Smooth muscle cell of the pulmonary artery (primary cell): ENCODE results near the gene S100A2. TPM values are rescaled to one million over a fixed set of nuclear protein-coding genes. Genes with fewer than 3 reads are reported as not detected.

Experiments used
- total RNA-seq: library from RNA; depleted of rRNA; stranded (reverse); fragments of >200 nt; gene quantifications from 2 replicates; pipeline ENCODE4 v1.2.3, GENCODE V29; 2014

S100A2 gene
- total RNA-seq, result 0.98 and 2.4 TPM in 2 replicates

DNA sequence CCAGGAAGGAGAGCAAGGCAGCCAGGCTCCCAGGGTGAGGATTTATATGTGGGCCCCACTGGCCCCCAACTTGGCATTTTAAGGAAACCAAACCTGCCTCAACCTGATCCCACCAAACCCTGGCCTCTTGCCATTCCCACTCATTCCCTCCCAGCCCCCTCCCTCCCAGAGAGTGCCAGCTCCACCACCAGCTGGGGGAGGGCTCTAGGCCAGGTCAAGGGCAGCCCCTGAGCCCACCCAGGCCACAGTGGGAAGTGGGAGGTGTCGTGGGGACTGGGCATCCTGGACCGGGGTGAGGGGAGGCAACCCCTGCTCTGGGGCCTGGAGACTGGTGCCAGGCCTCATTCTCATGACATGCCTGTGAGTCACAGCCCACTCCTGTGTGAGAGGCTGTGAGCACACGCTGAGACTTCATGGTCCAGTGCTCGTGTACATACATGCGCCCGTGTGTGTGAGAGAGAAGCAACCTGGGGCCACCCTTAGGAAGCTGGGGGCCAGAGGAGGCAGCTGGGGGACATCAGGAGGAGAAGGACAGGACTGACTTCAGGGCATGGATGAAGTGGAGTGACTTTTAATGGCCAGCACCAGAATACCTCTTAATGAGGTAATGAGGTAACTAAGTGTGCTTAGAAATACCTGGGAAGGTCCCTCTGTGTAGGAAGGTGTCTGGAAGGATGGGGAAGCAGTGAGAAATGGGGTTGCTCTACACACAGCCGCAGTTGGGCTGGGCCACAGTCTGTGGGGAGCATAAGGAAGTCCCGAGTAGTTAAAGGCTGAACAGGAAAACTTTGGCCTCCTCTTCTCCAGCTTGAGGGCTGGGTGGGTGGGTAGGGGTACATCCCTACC is at the start of gene S100A2:
TSS of gene S100A2 (minus strand) at position 316 of the 846 bp plus-strand sequence. CDS start 1,967 bp downstream, outside the sequence.

DNA sequence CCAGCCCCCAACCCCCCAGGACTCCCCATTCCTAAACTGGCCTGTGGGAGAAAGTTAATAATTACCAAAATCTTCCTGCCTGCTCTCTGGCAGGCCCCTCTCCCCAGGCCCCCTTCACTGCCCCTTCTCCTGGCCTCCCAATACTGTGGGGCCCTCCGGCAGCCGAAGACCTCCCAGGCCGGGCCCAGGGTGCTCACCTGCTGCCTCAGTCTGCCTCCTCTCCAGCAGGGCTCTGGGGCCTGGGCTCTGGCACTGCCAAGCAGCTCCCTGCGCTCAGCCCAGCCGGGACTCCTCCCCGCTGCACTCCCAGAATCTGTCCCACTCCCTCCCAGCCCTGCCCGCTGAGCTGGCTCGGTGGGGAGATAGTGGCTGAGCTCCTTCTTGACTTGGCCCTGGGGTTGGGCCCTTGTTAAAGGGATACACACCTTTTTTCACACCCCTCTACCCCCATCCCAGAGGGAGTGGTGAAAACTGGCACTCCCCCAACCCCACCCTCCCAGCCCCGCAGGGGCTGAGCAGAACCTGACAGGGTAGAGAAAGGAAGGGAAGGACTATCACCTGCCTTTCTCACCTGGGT is 47.2 kb upstream of the S100A2 start, which contains the start of gene S100A16:
TSS of gene S100A16 (minus strand) at position 383 of the 577 bp plus-strand sequence. CDS start 4,986 bp downstream, outside the sequence.

DNA sequence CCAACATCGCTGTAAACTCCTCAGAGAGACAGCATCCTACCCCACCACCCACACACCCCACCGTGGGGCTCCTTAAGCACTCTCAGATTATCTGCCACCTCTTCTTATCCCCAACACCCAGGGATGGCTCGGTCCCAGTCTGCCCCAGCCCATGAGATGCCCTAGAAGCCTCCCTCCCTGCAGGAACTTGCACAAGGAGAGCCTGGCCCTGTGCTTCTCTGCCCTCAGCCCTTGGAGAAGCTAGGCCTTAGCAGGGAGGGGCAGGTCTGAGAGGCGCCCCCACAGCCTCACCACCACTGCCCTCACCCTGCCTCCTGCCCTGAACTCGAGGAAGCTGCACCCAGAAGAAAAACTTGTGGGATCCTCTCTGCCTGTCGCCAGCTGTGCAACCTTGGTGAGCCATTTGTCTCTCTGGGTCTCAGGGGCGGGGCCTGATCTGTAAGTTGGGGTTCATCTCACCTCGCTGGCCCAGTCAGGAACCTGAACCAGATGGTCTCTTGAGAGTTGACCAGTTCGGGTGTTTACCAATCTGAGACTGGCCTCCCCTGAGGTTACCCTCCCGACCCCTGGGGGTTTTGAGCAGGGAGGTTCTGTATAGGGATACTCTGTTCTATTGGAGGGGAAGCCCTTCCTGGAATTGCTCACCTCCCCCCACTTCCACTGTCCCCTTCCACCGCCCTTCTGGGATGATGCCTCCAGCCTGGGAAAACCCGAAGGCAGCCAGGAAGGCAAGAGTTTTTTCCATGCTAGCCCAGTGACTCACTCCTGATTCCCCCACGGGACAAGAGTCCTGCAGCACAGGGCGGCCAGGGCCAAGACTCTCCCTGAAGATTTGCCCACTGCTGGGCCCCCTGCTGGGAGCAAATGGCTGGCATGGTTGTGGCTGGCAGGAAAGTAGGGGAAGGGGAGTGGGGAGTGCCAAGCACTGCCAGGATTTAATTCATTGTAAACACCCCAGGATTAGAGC is 16.6 kb downstream of the S100A2 start, which contains the start of gene S100A3:
TSS of gene S100A3 (minus strand) at position 537 of the 967 bp plus-strand sequence. CDS start 773 bp downstream, outside the sequence.

DNA sequence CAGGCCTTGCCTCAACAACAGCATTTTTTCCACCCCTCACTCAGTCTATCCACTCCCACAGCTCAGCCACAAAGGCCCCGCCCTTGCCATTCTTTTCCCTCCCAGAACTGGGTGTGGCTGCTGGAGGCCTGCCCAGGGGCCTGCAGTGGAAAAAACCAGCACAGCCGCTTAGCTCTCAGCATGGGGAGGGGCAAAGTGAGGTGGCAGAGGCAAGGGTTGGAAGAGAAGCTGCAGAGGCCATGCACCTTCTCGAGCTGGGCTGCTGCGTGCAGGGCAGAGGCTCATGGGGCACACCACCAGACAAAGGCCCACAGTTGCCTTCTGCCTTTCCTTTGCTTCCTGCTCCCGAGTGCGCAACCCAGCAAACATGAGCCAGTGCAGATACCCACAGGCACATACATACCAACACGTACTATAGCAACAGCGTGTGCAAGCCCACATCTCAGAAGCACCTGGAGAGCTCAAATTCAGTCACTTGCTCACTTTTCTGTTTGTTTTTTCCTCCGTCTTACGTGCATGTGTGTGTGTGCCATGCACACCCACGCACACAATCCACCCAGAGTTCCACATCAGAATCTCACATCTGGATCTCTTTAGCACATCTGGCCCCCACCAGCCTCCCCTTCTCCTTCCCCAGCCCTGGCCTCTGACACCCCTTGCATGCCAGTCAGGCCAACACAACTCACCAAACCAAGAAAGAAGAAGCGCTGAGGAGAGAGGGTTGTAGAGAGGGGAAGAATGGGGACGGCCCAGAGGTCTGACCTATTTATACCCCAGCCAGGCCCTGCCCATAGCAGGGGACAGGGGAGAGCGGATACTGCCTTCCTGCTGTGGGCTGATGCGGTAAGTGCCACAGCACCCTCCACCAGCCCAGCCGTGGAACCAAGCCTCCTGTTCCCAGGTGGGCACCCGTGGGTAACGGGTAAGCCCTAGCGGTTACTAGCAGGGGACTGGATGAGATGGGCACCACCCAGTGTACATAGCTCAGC is 20.3 kb downstream of the S100A2 start, which contains the start of gene S100A4:
TSS of gene S100A4 (minus strand) at position 740 of the 989 bp plus-strand sequence. CDS start 1,012 bp downstream, outside the sequence.

DNA sequence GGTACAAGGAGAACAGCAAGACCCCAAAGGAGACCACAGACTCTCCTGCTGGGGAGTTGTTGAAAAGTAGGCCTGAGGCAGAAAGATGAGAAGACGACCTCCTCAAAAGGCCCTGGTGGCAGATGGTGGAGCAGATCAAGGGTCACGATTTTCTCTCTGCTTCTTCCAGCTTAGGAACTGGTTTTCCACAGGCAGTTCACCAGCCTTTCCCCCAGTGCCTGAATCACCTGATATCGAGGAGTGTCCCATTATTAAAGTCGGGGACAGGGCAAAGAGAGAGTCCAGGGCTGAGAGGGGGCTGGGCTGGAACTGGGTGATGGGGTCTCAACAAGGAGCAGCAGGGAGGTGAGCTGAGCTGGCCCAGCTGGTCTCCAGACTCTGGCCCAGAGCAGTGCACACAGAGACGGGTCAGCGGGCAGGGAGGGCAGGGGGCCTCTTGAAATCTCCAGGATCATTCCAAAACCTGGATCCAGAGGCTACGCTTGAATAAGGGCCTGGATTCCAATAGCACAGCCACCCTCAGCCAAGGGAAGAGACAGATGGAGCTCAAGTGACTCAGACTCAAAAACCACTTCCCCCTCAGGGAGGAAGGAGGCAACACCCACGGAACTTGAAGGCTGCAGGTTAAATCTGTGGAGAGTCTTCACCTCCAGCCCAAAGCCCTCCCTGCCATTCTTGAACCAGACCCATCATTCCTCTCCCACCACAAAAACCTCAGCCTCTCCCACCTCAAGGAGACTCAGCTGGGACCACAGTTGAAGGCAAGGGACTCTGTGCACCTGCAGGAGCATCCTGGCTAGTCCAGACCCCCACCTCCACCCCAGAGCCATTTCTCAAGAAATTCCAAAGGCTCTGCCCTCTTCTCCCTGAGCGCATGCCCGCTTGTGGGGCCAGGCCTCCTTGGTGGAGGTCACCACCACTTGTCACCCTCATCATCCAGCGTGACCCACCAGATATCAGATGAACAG is 25.0 kb downstream of the S100A2 start, which contains the start of gene S100A5:
TSS of gene S100A5 (minus strand) at position 541 of the 968 bp plus-strand sequence. CDS start 743 bp downstream, outside the sequence.

DNA sequence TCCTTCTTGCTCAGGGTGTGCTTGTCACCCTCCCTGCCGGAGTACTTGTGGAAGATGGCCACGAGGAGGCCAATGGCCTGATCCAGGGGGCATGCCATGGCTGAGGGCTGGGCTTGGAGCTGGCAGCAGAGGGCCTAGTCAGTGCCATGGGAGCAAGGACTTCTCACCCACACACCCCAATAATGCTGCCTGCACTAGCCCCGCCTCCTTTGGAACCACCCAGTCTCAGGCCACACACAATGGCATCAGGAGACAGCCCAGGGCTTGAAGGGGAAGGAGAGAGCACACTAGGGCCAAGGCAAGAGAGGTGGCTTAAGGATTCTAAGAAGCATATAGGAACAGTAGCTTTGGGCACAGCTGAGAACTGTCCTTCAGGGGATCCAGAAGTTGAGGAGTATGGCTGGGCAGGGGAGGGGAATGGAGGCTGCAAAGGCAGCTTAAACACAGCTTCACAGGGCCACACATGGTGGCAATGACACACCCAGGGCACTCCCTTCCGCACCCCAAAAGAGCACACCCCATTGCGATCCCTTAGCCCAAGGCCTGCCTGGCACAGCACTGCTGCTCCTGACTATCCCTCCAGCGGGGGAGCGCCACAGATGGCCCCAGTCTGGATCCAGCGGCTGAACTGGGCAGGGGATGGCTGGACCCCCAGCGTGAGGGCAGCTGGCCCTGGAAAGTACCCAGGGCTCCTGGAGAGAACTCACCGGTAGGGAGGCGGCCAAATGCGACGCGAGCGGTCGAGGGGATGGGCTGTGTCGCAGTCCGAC is 30.2 kb downstream of the S100A2 start, which contains the start of gene S100A6:
TSS of gene S100A6 (minus strand) at position 750 of the 770 bp plus-strand sequence. CDS start at position 98, 652 bp downstream.

Other genes starting within 250 kb of the S100A2 start
- gene PGLYRP4, start 217.0 kb downstream of the S100A2 start, total RNA-seq, result not detected in 2 replicates
- gene S100A9, start 208.0 kb downstream of the S100A2 start, total RNA-seq, result 0.56 TPM in 1 of 2 replicates, not detected in the other
- not detected in 2 replicates for gene S100A12, start 190.2 kb downstream of the S100A2 start, total RNA-seq
- gene S100A8, start 174.8 kb downstream of the S100A2 start, total RNA-seq, result not detected in 2 replicates
- gene S100A7A, start 149.3 kb downstream of the S100A2 start, total RNA-seq, result not detected in 2 replicates
- gene S100A7, start 105.2 kb downstream of the S100A2 start, total RNA-seq, result not detected in 2 replicates
- 822 and 1,175 TPM in 2 replicates for gene S100A6, start 29.9 kb downstream of the S100A2 start, total RNA-seq
- gene S100A5, start 24.9 kb downstream of the S100A2 start, total RNA-seq, result 0.26 TPM in 1 of 2 replicates, not detected in the other
- 41.0 and 113 TPM in 2 replicates for gene S100A4, start 20.0 kb downstream of the S100A2 start, total RNA-seq
- gene S100A3, start 16.6 kb downstream of the S100A2 start, total RNA-seq, result 1.7 and 4.4 TPM in 2 replicates
- gene S100A16, start 47.3 kb upstream of the S100A2 start, total RNA-seq, result 92.6 and 247 TPM in 2 replicates
- gene S100A14, start 50.5 kb upstream of the S100A2 start, total RNA-seq, result 0.13 TPM in 1 of 2 replicates, not detected in the other
- gene S100A13, start 61.7 kb upstream of the S100A2 start, total RNA-seq, result 38.4 and 57.6 TPM in 2 replicates
- gene S100A1, start 62.6 kb upstream of the S100A2 start, total RNA-seq, result 0.13 TPM in 1 of 2 replicates, not detected in the other
- 27.6 and 30.9 TPM in 2 replicates for gene CHTOP, start 68.2 kb upstream of the S100A2 start, total RNA-seq
- 41.0 and 47.6 TPM in 2 replicates for gene SNAPIN, start 92.9 kb upstream of the S100A2 start, total RNA-seq
- gene ILF2, start 105.1 kb upstream of the S100A2 start, total RNA-seq, result 101 and 107 TPM in 2 replicates
- gene NPR1, start 112.8 kb upstream of the S100A2 start, total RNA-seq, result 1.0 and 1.2 TPM in 2 replicates
- 45.5 and 46.9 TPM in 2 replicates for gene INTS3, start 162.2 kb upstream of the S100A2 start, total RNA-seq
- 10.3 and 14.6 TPM in 2 replicates for gene SLC27A3, start 209.6 kb upstream of the S100A2 start, total RNA-seq